Measurements from ENCODE around the gene TENM4. TPM values are rescaled to one million over a fixed set of nuclear protein-coding genes. Genes with fewer than 3 reads are reported as not detected.

Gene TENM4
- total and polyA plus RNA-seq, 10 of the 15 experiments (the other 5 are each of a cell fraction or from before 2014, with no cell fraction given), result 0.03 to 0.12 (median 0.06) TPM; not detected in 7

DNA sequence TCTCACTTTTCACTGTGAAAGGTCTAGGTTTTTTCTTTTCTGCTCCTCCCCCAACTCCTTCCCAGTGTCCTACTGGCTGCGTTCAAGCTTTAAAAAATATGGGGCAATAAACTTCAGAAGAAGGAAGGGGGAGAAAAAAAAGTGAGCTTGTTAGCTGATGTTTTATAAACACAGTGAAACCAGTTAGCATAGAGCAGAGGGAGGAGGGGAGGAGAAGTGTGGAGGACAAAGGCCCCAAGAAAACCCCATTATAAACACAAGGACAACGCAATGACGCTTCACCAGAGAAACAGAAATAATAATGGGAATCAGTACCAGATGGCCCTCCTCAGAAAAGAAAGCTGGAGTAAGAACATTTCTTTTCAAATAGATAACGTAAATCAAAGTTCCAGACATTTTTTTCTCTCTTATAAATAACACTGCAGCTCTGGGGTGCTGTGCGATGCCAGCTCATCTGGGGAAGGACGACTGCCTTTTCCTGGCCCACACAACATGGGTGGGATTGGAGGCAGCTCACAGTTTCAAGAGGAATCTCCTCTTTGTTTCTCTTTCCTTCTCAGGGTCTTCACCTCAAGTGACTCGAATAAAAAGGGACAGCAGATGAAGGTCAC, 630.8 kb downstream of the TENM4 start:
- CTCF ChIA-PET, result interaction anchor here (0.7 to 2.2 kb wide), 5 partner anchors 9 to 760 kb away, joined by 3 to 10 read pairs (median 3); no protein-coding TSS in a partner anchor
- BruUV-seq (replicated peaks), result no TSS peak

DNA sequence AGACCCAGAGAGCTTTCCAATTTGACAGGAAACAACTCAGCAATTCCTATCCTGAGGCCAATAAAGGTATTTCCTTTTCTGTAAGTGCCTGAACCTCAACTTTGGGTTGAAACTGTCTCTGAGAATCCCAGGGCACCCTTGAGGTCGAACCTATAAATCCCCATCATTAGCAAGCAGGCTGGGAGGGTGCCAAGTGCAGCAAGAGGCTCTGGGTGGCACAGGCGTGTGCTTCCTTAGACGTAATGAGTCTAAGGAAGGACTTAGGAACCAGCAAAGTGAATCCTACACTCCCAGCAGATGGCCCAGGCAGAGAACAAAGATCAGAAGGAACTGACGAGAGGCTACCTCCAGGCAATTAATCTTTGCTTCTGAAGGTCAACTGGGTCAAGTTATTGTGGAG, 631.9 kb downstream of the TENM4 start:
- RAD21 ChIA-PET (ENCODE audit: unreplicated experiment), result no interaction called here
- TF ChIP-seq, protein P1, sequence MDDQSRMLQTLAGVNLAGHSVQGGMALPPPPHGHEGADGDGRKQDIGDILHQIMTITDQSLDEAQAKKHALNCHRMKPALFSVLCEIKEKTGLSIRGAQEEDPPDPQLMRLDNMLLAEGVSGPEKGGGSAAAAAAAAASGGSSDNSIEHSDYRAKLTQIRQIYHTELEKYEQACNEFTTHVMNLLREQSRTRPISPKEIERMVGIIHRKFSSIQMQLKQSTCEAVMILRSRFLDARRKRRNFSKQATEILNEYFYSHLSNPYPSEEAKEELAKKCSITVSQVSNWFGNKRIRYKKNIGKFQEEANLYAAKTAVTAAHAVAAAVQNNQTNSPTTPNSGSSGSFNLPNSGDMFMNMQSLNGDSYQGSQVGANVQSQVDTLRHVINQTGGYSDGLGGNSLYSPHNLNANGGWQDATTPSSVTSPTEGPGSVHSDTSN (IDR thresholded peaks at IDR 0.05; ENCODE audit: insufficient replicate concordance, low read depth, low read length), result no peak
- TF ChIP-seq FOS (IDR thresholded peaks at IDR 0.05; ENCODE audit: borderline replicate concordance, extremely low read depth, insufficient read length) (no peak), EZH2 (IDR thresholded peaks at IDR 0.05; ENCODE audit: borderline replicate concordance, control insufficient read depth, low read depth, low read length) (no peak), ZNF274 (IDR thresholded peaks at IDR 0.05; ENCODE audit: insufficient read depth, insufficient read length) (no peak), GATAD2B (conservative IDR thresholded peaks at IDR 0.05; ENCODE audit: low read depth) (no peak), BCL11A (IDR thresholded peaks at IDR 0.05; ENCODE audit: low read depth, low read length) (no peak)
- 5% methylated on average over 4 of the region's 4 CpGs for WGBS (ENCODE audit: insufficient coverage, insufficient replicate concordance, low lambda C conversion rate, missing lambda C conversion rate)

More for the DNA sequence above, 630.8 kb downstream of the TENM4 start:
- ATAC-seq (no peak), FAIRE-seq (no peak), DNase-seq (ENCODE audit: low read depth, low spot score) (no peak)
- intact Hi-C loops (cut with micrococcal nuclease; ENCODE audit: unreplicated experiment) (no loop called here), in situ Hi-C loops (cut with MboI) (no loop called here)
- no peaks in the 10 kb centered on the region for H3K4me1 ChIP-seq (ENCODE audit: control insufficient read depth, insufficient read depth, low read length)
- no peaks in the 10 kb centered on the region for H3K9me3 ChIP-seq (replicated peaks; ENCODE audit: control insufficient read depth, insufficient read depth, low read length)
- WGBS (ENCODE audit: insufficient coverage, insufficient replicate concordance, low lambda C conversion rate, missing lambda C conversion rate), result 51% methylated on average over 7 of the region's 7 CpGs
- no peaks in the 10 kb centered on the region for H4K20me1 ChIP-seq (ENCODE audit: control insufficient read depth, insufficient read depth)
- H2AFZ ChIP-seq (ENCODE audit: control insufficient read depth, low read depth, low read length), result no peak overlapping the region
- no peak overlapping the region for H3K9ac ChIP-seq (ENCODE audit: control insufficient read depth, insufficient read depth, low read length)
- H3K4me3 ChIP-seq, result no peak overlapping the region
- RAD21 ChIA-PET (ENCODE audit: unreplicated experiment), result no interaction called here
- POLR2A ChIA-PET, result no interaction called here
- no peak overlapping the region for H3K27ac ChIP-seq (ENCODE audit: control insufficient read depth, insufficient read depth)
- H3K36me3 ChIP-seq (ENCODE audit: control insufficient read depth in 2 of 2, insufficient read depth in 2 of 2, low read length in 1 of 2), result no peaks in the 10 kb centered on the region
- H3K4me2 ChIP-seq (ENCODE audit: control insufficient read depth, insufficient read depth), result no peak overlapping the region
- H3K79me2 ChIP-seq (ENCODE audit: control insufficient read depth, insufficient read depth, low read length), result no peaks in the 10 kb centered on the region
- SMC1A ChIA-PET (ENCODE audit: uncharacterized antibody, unreplicated experiment), result interaction anchor here (1.4 kb wide), 1 partner anchor 9 kb away, joined by 4 read pairs; no protein-coding TSS in a partner anchor
- no peaks in the 10 kb centered on the region for H3K27me3 ChIP-seq (replicated peaks in 1 of 2; ENCODE audit: control insufficient read depth in 2 of 2, insufficient read depth in 2 of 2, low read length in 1 of 2)
- TF ChIP-seq YY1 (IDR thresholded peaks at IDR 0.05; ENCODE audit: low read depth, low read length) (no peak), SRF (IDR thresholded peaks at IDR 0.05; ENCODE audit: low read depth in 2 of 2, low read length in 2 of 2) (no peak), SUZ12 (IDR thresholded peaks at IDR 0.05; ENCODE audit: unreplicated experiment) (no peak), CHD1 (IDR thresholded peaks at IDR 0.05; ENCODE audit: low read depth, low read length) (no peak), EED (IDR thresholded peaks at IDR 0.05; ENCODE audit: low read depth) (no peak), SMAD5 (IDR thresholded peaks at IDR 0.05; ENCODE audit: low read depth) (no peak), ATF7 (IDR thresholded peaks at IDR 0.05; ENCODE audit: low read depth) (no peak), PML (IDR thresholded peaks at IDR 0.05; ENCODE audit: low read length) (no peak)
- TF ChIP-seq, protein P2, sequence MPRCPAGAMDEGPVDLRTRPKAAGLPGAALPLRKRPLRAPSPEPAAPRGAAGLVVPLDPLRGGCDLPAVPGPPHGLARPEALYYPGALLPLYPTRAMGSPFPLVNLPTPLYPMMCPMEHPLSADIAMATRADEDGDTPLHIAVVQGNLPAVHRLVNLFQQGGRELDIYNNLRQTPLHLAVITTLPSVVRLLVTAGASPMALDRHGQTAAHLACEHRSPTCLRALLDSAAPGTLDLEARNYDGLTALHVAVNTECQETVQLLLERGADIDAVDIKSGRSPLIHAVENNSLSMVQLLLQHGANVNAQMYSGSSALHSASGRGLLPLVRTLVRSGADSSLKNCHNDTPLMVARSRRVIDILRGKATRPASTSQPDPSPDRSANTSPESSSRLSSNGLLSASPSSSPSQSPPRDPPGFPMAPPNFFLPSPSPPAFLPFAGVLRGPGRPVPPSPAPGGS (IDR thresholded peaks at IDR 0.05; ENCODE audit: borderline replicate concordance, insufficient read depth, low read depth, low read length, poor library complexity, severe bottlenecking), result no peak

More for the DNA sequence above, 631.9 kb downstream of the TENM4 start:
- H2AFZ ChIP-seq (ENCODE audit: control insufficient read depth, low read depth, low read length), result no peak overlapping the region
- no peak overlapping the region for H3K27ac ChIP-seq (ENCODE audit: control insufficient read depth, insufficient read depth)
- SMC1A ChIA-PET (ENCODE audit: uncharacterized antibody, unreplicated experiment), result interaction anchor here (0.8 to 1.7 kb wide), 2 partner anchors 11 to 17 kb away, joined by 3 read pairs; no protein-coding TSS in a partner anchor
- in situ Hi-C loops (cut with MboI), result no loop called here
- no peaks in the 10 kb centered on the region for H3K4me1 ChIP-seq (ENCODE audit: control insufficient read depth, insufficient read depth, low read length)
- POLR2A ChIA-PET, result no interaction called here
- H4K20me1 ChIP-seq (ENCODE audit: control insufficient read depth, insufficient read depth), result no peaks in the 10 kb centered on the region
- FAIRE-seq (no peak), DNase-seq (ENCODE audit: low read depth, low spot score) (no peak), ATAC-seq (no peak)
- no peaks in the 10 kb centered on the region for H3K36me3 ChIP-seq (ENCODE audit: control insufficient read depth in 2 of 2, insufficient read depth in 2 of 2, low read length in 1 of 2)
- H3K4me3 ChIP-seq, result no peak overlapping the region
- no peaks in the 10 kb centered on the region for H3K27me3 ChIP-seq (replicated peaks in 1 of 2; ENCODE audit: control insufficient read depth in 2 of 2, insufficient read depth in 2 of 2, low read length in 1 of 2)
- H3K4me2 ChIP-seq (ENCODE audit: control insufficient read depth, insufficient read depth), result no peak overlapping the region
- no peaks in the 10 kb centered on the region for H3K79me2 ChIP-seq (ENCODE audit: control insufficient read depth, insufficient read depth, low read length)
- no TSS peak for BruUV-seq (replicated peaks)
- CTCF ChIA-PET, result no interaction called here
- intact Hi-C loops (cut with micrococcal nuclease; ENCODE audit: unreplicated experiment), result no loop called here
- H3K9ac ChIP-seq (ENCODE audit: control insufficient read depth, insufficient read depth, low read length), result no peak overlapping the region
- no peaks in the 10 kb centered on the region for H3K9me3 ChIP-seq (replicated peaks; ENCODE audit: control insufficient read depth, insufficient read depth, low read length)
